NT2/D1 (cell line): ENCODE results near the gene DDX51.
"Not testable (repeated sequence)": the region's sequence is repeated elsewhere in the genome, so short reads cannot be mapped to it uniquely, and the experiment has no call there.

Source experiments
- DNase-seq: peaks from one replicate; pipeline ENCODE4 v3.0.0-alpha.2; 2011; ENCODE audit warnings: low read depth, low spot score
- H3K27me3 ChIP-seq: 2 replicates; pipeline ENCODE4 v1.6.0; 2011; ENCODE audit warnings: mild to moderate bottlenecking; ENCODE audit not compliant: insufficient read length, insufficient read depth
- H3K36me3 ChIP-seq: 2 replicates; pipeline ENCODE4 v1.6.1; 2011; ENCODE audit warnings: mild to moderate bottlenecking, low read length, mixed read lengths; ENCODE audit not compliant: insufficient read depth, insufficient read length
- H3K4me1 ChIP-seq: 2 replicates; pipeline ENCODE4 v1.5.1; 2011; ENCODE audit not compliant: insufficient read depth, insufficient read length
- H3K4me3 ChIP-seq: 2 replicates; pipeline ENCODE4 v1.5.1; 2011; ENCODE audit warnings: low read depth; ENCODE audit not compliant: insufficient read length
- H3K9ac ChIP-seq: 2 replicates; pipeline ENCODE4 v1.6.0; 2011; ENCODE audit warnings: low read depth; ENCODE audit not compliant: insufficient read length
- H3K9me3 ChIP-seq: 2 replicates; pipeline ENCODE4 v1.5.1; 2011; ENCODE audit warnings: mild to moderate bottlenecking, low read length; ENCODE audit not compliant: insufficient read depth
- SUZ12 ChIP-seq: IDR thresholded peaks from 2 replicates; pipeline ENCODE4 v1.6.1; 2011; ENCODE audit not compliant: insufficient read length, insufficient read depth; ENCODE audit errors: extremely low read depth
- YY1 ChIP-seq: IDR thresholded peaks from 2 replicates; pipeline ENCODE4 v1.6.1; 2011; ENCODE audit not compliant: insufficient read length, insufficient read depth
- ZNF274 ChIP-seq: IDR thresholded peaks from 2 replicates; pipeline ENCODE4 v1.6.1; 2011; ENCODE audit warnings: mild to moderate bottlenecking, low read depth, low read length

DDX51 gene

GRCh38 chr12:132153501-132154340, 9.6 kb upstream of the DDX51 start:
- H3K9me3 ChIP-seq, result peaks cover 24% of the 10 kb centered on the region
- peak; percentile 78 for DNase-seq
- H3K36me3 ChIP-seq, result peaks cover 49% of the 10 kb centered on the region
- H3K4me1 ChIP-seq, result peaks cover 7% of the 10 kb centered on the region
- H3K27me3 ChIP-seq, result no peaks in the 10 kb centered on the region
- no peak overlapping the region for H3K4me3 ChIP-seq
- TF ChIP-seq YY1, result no peak
- TF ChIP-seq ZNF274, result no peak
- TF ChIP-seq SUZ12, result no peak
- H3K9ac ChIP-seq, result peak overlapping the region; percentile 73

GRCh38 chr12:132152953-132153352, 8.8 kb upstream of the DDX51 start:
- H3K9ac ChIP-seq, result no peak overlapping the region

GRCh38 chr12:132152411-132152821, 8.3 kb upstream of the DDX51 start:
- peaks cover 18% of the 10 kb centered on the region for H3K9me3 ChIP-seq
- H3K27me3 ChIP-seq, result no peaks in the 10 kb centered on the region
- no peak overlapping the region for H3K9ac ChIP-seq
- H3K4me1 ChIP-seq, result peaks cover 7% of the 10 kb centered on the region
- TF ChIP-seq ZNF274 (no peak), YY1 (no peak), SUZ12 (no peak)
- no peak overlapping the region for H3K4me3 ChIP-seq
- H3K36me3 ChIP-seq, result peaks cover 48% of the 10 kb centered on the region
- DNase-seq, result no peak

More at GRCh38 chr12:132152953-132153352, 8.8 kb upstream of the DDX51 start:
- Histone ChIP-seq H3K36me3 (peaks cover 48% of the 10 kb centered on the region), H3K27me3 (no peaks in the 10 kb centered on the region), H3K4me3 (no peak overlapping the region), H3K4me1 (peaks cover 7% of the 10 kb centered on the region), H3K9me3 (peaks cover 24% of the 10 kb centered on the region)
- no peak for DNase-seq
- no peak for TF ChIP-seq YY1
- no peak for TF ChIP-seq SUZ12
- TF ChIP-seq ZNF274, result no peak

- DNase-seq, result no peak
- H3K4me3 ChIP-seq, result no peak overlapping the region
- no peak overlapping the region for H3K9ac ChIP-seq
- H3K9me3 ChIP-seq, result peaks cover 13% of the 10 kb centered on the region
- H3K27me3 ChIP-seq, result no peaks in the 10 kb centered on the region
- H3K36me3 ChIP-seq, result peaks cover 49% of the 10 kb centered on the region
- TF ChIP-seq ZNF274, result no peak
- no peak for TF ChIP-seq SUZ12
- TF ChIP-seq YY1, result no peak
- H3K4me1 ChIP-seq, result peaks cover 7% of the 10 kb centered on the region
These were observed 7.8 kb upstream of the DDX51 start for GRCh38 chr12:132151766-132152410.

GRCh38 chr12:132151145-132151765, 7.1 kb upstream of the DDX51 start:
- Histone ChIP-seq H3K27me3 (no peaks in the 10 kb centered on the region), H3K4me3 (no peak overlapping the region), H3K4me1 (peaks cover 7% of the 10 kb centered on the region), H3K36me3 (peaks cover 49% of the 10 kb centered on the region), H3K9ac (no peak overlapping the region), H3K9me3 (peaks cover 7% of the 10 kb centered on the region)
- TF ChIP-seq SUZ12, result no peak
- no peak for TF ChIP-seq ZNF274
- no peak for TF ChIP-seq YY1
- DNase-seq, result no peak

- DNase-seq, result no peak
- peaks cover 2% of the 10 kb centered on the region; the same call in 1 of the 2 replicates for H3K9me3 ChIP-seq
- no peak overlapping the region for H3K9ac ChIP-seq
- no peak overlapping the region for H3K4me3 ChIP-seq
- H3K36me3 ChIP-seq, result peaks cover 49% of the 10 kb centered on the region
- no peak for TF ChIP-seq YY1
- H3K27me3 ChIP-seq, result no peaks in the 10 kb centered on the region
- H3K4me1 ChIP-seq, result peaks cover 7% of the 10 kb centered on the region
These were observed 6.6 kb upstream of the DDX51 start for GRCh38 chr12:132150780-132151144.

GRCh38 chr12:132149526-132149925, 5.4 kb upstream of the DDX51 start:
- H3K9ac ChIP-seq, H3K9me3 ChIP-seq, H3K27me3 ChIP-seq, DNase-seq, H3K4me3 ChIP-seq: not testable (repeated sequence)
- H3K36me3 ChIP-seq, result peaks cover 51% of the 10 kb centered on the region
- peaks cover 15% of the 10 kb centered on the region for H3K4me1 ChIP-seq
